ENCODE results near the gene GOLGA8N. TPM values are rescaled to one million over a fixed set of nuclear protein-coding genes. Genes with fewer than 3 reads are reported as not detected.
A peak's percentile ranks its signal among the peaks of the same experiment; 100 is the strongest.
"Not testable (repeated sequence)": the region's sequence is repeated elsewhere in the genome, so short reads cannot be mapped to it uniquely, and the experiment has no call there.

The GOLGA8N gene
- total and polyA plus RNA-seq, 10 of the 15 experiments (the other 5 are each of a cell fraction or from before 2014, with no cell fraction given) = 0.02 to 0.33 (median 0.19) TPM

GRCh38 chr15:32609518-32609917, 16.3 kb downstream of the GOLGA8N start:
- H3K4me3 ChIP-seq; H3K4me1 ChIP-seq (ENCODE audit: control insufficient read depth, insufficient read depth, low read length); intact Hi-C loops (cut with micrococcal nuclease; ENCODE audit: unreplicated experiment); SMC1A ChIA-PET (ENCODE audit: uncharacterized antibody, unreplicated experiment); H3K36me3 ChIP-seq (ENCODE audit: control insufficient read depth in 2 of 2, insufficient read depth in 2 of 2, low read length in 1 of 2); ATAC-seq; H3K79me2 ChIP-seq (ENCODE audit: control insufficient read depth, insufficient read depth, low read length); H3K9ac ChIP-seq (ENCODE audit: control insufficient read depth, insufficient read depth, low read length); FAIRE-seq; H3K9me3 ChIP-seq (replicated peaks; ENCODE audit: control insufficient read depth, insufficient read depth, low read length); POLR2A ChIA-PET; H3K4me2 ChIP-seq (ENCODE audit: control insufficient read depth, insufficient read depth); CTCF ChIA-PET; BruUV-seq (replicated peaks); DNase-seq (ENCODE audit: low read depth, low spot score); H3K27ac ChIP-seq (ENCODE audit: control insufficient read depth, insufficient read depth); H3K27me3 ChIP-seq (replicated peaks in 1 of 2; ENCODE audit: control insufficient read depth in 2 of 2, insufficient read depth in 2 of 2, low read length in 1 of 2); H2AFZ ChIP-seq (ENCODE audit: control insufficient read depth, low read depth, low read length); RAD21 ChIA-PET (ENCODE audit: unreplicated experiment); H4K20me1 ChIP-seq (ENCODE audit: control insufficient read depth, insufficient read depth): not testable (repeated sequence)
- WGBS (ENCODE audit: insufficient coverage, insufficient replicate concordance, low lambda C conversion rate, missing lambda C conversion rate) = 100% methylated on average over 2 of the region's 2 CpGs
- in situ Hi-C loops (cut with MboI) = loop anchor here (25.0 kb wide), 1 partner anchor 1272 kb away; the partner anchor contains the start of gene KLF13

GRCh38 chr15:32610719-32611118, 17.5 kb downstream of the GOLGA8N start:
- H2AFZ ChIP-seq (ENCODE audit: control insufficient read depth, low read depth, low read length); H3K9ac ChIP-seq (ENCODE audit: control insufficient read depth, insufficient read depth, low read length); SMC1A ChIA-PET (ENCODE audit: uncharacterized antibody, unreplicated experiment); DNase-seq (ENCODE audit: low read depth, low spot score); H4K20me1 ChIP-seq (ENCODE audit: control insufficient read depth, insufficient read depth); H3K79me2 ChIP-seq (ENCODE audit: control insufficient read depth, insufficient read depth, low read length); H3K27ac ChIP-seq (ENCODE audit: control insufficient read depth, insufficient read depth); CTCF ChIA-PET; H3K4me3 ChIP-seq; H3K36me3 ChIP-seq (ENCODE audit: control insufficient read depth in 2 of 2, insufficient read depth in 2 of 2, low read length in 1 of 2); H3K4me1 ChIP-seq (ENCODE audit: control insufficient read depth, insufficient read depth, low read length); BruUV-seq (replicated peaks); H3K9me3 ChIP-seq (replicated peaks; ENCODE audit: control insufficient read depth, insufficient read depth, low read length); RAD21 ChIA-PET (ENCODE audit: unreplicated experiment); POLR2A ChIA-PET; H3K27me3 ChIP-seq (replicated peaks in 1 of 2; ENCODE audit: control insufficient read depth in 2 of 2, insufficient read depth in 2 of 2, low read length in 1 of 2); intact Hi-C loops (cut with micrococcal nuclease; ENCODE audit: unreplicated experiment); H3K4me2 ChIP-seq (ENCODE audit: control insufficient read depth, insufficient read depth): not testable (repeated sequence)
- 0% methylated on average over 1 of the region's 3 CpGs for WGBS (ENCODE audit: insufficient coverage, insufficient replicate concordance, low lambda C conversion rate, missing lambda C conversion rate)
- peak; percentile 93 for FAIRE-seq
- 0 out of 2 replicates have a peak, but pooled peaks have one; percentile 23 for TF ChIP-seq RAD21 (IDR thresholded peaks at IDR 0.05; ENCODE audit: insufficient read depth, low read depth, low read length)
- peak; percentile 37 for ATAC-seq
- in situ Hi-C loops (cut with MboI) = loop anchor here (25.0 kb wide), 1 partner anchor 1273 kb away; the partner anchor contains the start of gene KLF13

GRCh38 chr15:32614712-32615050, 21.4 kb downstream of the GOLGA8N start:
- H3K27me3 ChIP-seq (replicated peaks in 1 of 2; ENCODE audit: control insufficient read depth in 2 of 2, insufficient read depth in 2 of 2, low read length in 1 of 2); intact Hi-C loops (cut with micrococcal nuclease; ENCODE audit: unreplicated experiment); DNase-seq (ENCODE audit: low read depth, low spot score); CTCF ChIA-PET; FAIRE-seq; H3K36me3 ChIP-seq (ENCODE audit: control insufficient read depth in 2 of 2, insufficient read depth in 2 of 2, low read length in 1 of 2); H4K20me1 ChIP-seq (ENCODE audit: control insufficient read depth, insufficient read depth); H3K4me1 ChIP-seq (ENCODE audit: control insufficient read depth, insufficient read depth, low read length); H3K9me3 ChIP-seq (replicated peaks; ENCODE audit: control insufficient read depth, insufficient read depth, low read length); H3K4me2 ChIP-seq (ENCODE audit: control insufficient read depth, insufficient read depth): not testable (repeated sequence)
- in situ Hi-C loops (cut with MboI) = loop anchor here (25.0 kb wide), 1 partner anchor 1277 kb away; the partner anchor contains the start of gene KLF13
- ChIA-PET POLR2A (interaction anchor here (0.6 kb wide), 1 partner anchor 1989 kb away, joined by 3 read pairs; the partner anchor contains the start of gene ARHGAP11B), RAD21 (ENCODE audit: unreplicated experiment) (interaction anchor here (0.6 kb wide), 1 partner anchor 1989 kb away, joined by 3 read pairs; the partner anchor contains the start of gene ARHGAP11B), SMC1A (ENCODE audit: uncharacterized antibody, unreplicated experiment) (interaction anchor here (0.6 kb wide), 1 partner anchor 1989 kb away, joined by 3 read pairs; the partner anchor contains the start of gene ARHGAP11B)
- Histone ChIP-seq H3K4me3 (0 out of 2 replicates have a peak overlapping the region, but pooled peaks have one; percentile 47), H3K79me2 (ENCODE audit: control insufficient read depth, insufficient read depth, low read length) (peaks cover 29% of the 10 kb centered on the region), H3K9ac (ENCODE audit: control insufficient read depth, insufficient read depth, low read length) (peak overlapping the region; percentile 53), H3K27ac (ENCODE audit: control insufficient read depth, insufficient read depth) (peak overlapping the region; percentile 90), H2AFZ (ENCODE audit: control insufficient read depth, low read depth, low read length) (peak overlapping the region; percentile 69)
- ATAC-seq = peak; percentile 41
- WGBS (ENCODE audit: insufficient coverage, insufficient replicate concordance, low lambda C conversion rate, missing lambda C conversion rate) = 0% methylated on average over 11 of the region's 16 CpGs
- BruUV-seq (replicated peaks) = TSS peak; percentile 96

All from GM12878 (cell line).